GF-D8 (cell line): Measurements from ENCODE around the gene RELA.
A peak's percentile ranks its signal among the peaks of the same experiment; 100 is the strongest.

Experiments
- DNase-seq: peaks from one replicate; lab custom pipeline; 2025; lab: John Stamatoyannopoulos, UW

RELA gene

GRCh38 chr11:65633390-65634108 is 29.2 kb downstream of the RELA start:
- DNase-seq = no peak

GRCh38 chr11:65630215-65630614 is 32.5 kb downstream of the RELA start:
- no peak for DNase-seq

GRCh38 chr11:65629579-65629978 is 33.1 kb downstream of the RELA start:
- DNase-seq = no peak

GRCh38 chr11:65627202-65627601 is 35.5 kb downstream of the RELA start:
- no peak for DNase-seq

- peak; percentile 1 for DNase-seq
Observed at GRCh38 chr11:65625628-65626342, 36.9 kb downstream of the RELA start.

GRCh38 chr11:65624931-65625627 is 37.6 kb downstream of the RELA start:
- DNase-seq = no peak

- no peak for DNase-seq
Observed at GRCh38 chr11:65623852-65624616, 38.7 kb downstream of the RELA start.

GRCh38 chr11:65623177-65623576 is 39.5 kb downstream of the RELA start:
- DNase-seq = no peak

- no peak for DNase-seq
Observed at GRCh38 chr11:65622011-65622410, 40.7 kb downstream of the RELA start.

GRCh38 chr11:65621460-65621859 is 41.3 kb downstream of the RELA start:
- no peak for DNase-seq

- no peak for DNase-seq
Observed at GRCh38 chr11:65620666-65621065, 42.0 kb downstream of the RELA start.

GRCh38 chr11:65619281-65619928 is 43.3 kb downstream of the RELA start:
- DNase-seq = no peak

GRCh38 chr11:65618763-65619162 is 44.0 kb downstream of the RELA start:
- no peak for DNase-seq

- no peak for DNase-seq
Observed at GRCh38 chr11:65617990-65618751, 44.5 kb downstream of the RELA start.

GRCh38 chr11:65617136-65617850 is 45.4 kb downstream of the RELA start:
- DNase-seq = no peak

GRCh38 chr11:65616575-65617001 is 46.1 kb downstream of the RELA start:
- no peak for DNase-seq

- DNase-seq = no peak
Observed at GRCh38 chr11:65615950-65616574, 46.7 kb downstream of the RELA start.

GRCh38 chr11:65615229-65615949 is 47.3 kb downstream of the RELA start, which contains the start of gene PCNX3:
TSS of gene PCNX3 (plus strand) at chr11:65615776. CDS start at chr11:65616312, 536 bp downstream.
- DNase-seq = peak; percentile 100
